H9 (cell line): Measurements from ENCODE around the gene RIMBP2. TPM values are rescaled to one million over a fixed set of nuclear protein-coding genes. Genes with fewer than 3 reads are reported as not detected.

Experiments used
- DNase-seq: peaks from one replicate; pipeline ENCODE4 v3.0.0-alpha.2; 2017
- H2AFZ ChIP-seq: one replicate; pipeline ENCODE4 v1.6.1; 2013; ENCODE audit warnings: mild to moderate bottlenecking, low read length, control low read depth, moderate library complexity
- H2AK5ac ChIP-seq: 2 replicates; pipeline ENCODE4 v1.6.1; 2013; ENCODE audit warnings: low read length, control low read depth, mixed read lengths; ENCODE audit not compliant: insufficient read length
- H2BK120ac ChIP-seq: one replicate; pipeline ENCODE4 v1.6.1; 2013; ENCODE audit warnings: low read depth, mild to moderate bottlenecking, low read length, control low read depth, inconsistent platforms; ENCODE audit not compliant: poor library complexity, severe bottlenecking
- H2BK12ac ChIP-seq: 2 replicates; pipeline ENCODE4 v1.6.1; 2013; ENCODE audit warnings: low read length, control low read depth, mixed read lengths, low read depth; ENCODE audit not compliant: insufficient read length
- H2BK15ac ChIP-seq: 2 replicates; pipeline ENCODE4 v1.6.1; 2013; ENCODE audit warnings: low read depth, low read length, control low read depth
- H2BK20ac ChIP-seq: one replicate; pipeline ENCODE4 v1.6.1; 2013; ENCODE audit warnings: low read depth, mild to moderate bottlenecking, low read length, control low read depth, inconsistent platforms; ENCODE audit not compliant: poor library complexity, severe bottlenecking
- H2BK5ac ChIP-seq: 2 replicates; pipeline ENCODE4 v1.6.1; 2013; ENCODE audit warnings: low read length, control low read depth, mixed read lengths; ENCODE audit not compliant: insufficient read length
- H3K14ac ChIP-seq: 2 replicates; pipeline ENCODE4 v1.6.1; 2013; ENCODE audit warnings: low read length, control low read depth; ENCODE audit not compliant: insufficient read depth
- H3K18ac ChIP-seq: 2 replicates; pipeline ENCODE4 v1.6.1; 2013; ENCODE audit warnings: low read depth, mild to moderate bottlenecking, mixed read lengths, low read length, control low read depth; ENCODE audit not compliant: insufficient read length
- H3K23ac ChIP-seq: 2 replicates; pipeline ENCODE4 v1.6.1; 2013; ENCODE audit warnings: low read length, control low read depth, mixed read lengths, low read depth; ENCODE audit not compliant: insufficient read length
- H3K23me2 ChIP-seq: 2 replicates; pipeline ENCODE4 v1.6.1; 2013; ENCODE audit warnings: low read depth, mild to moderate bottlenecking, mixed read lengths, low read length, control low read depth; ENCODE audit not compliant: insufficient read length, poor library complexity, severe bottlenecking
- H3K27ac ChIP-seq: 2 replicates; pipeline ENCODE4 v1.5.1; 2013; ENCODE audit warnings: low read length, control low read depth, mixed read lengths, low read depth; ENCODE audit not compliant: insufficient read length
- H3K27me3 ChIP-seq: 2 replicates; pipeline ENCODE4 v1.6.1; 2013; ENCODE audit warnings: low read length, control low read depth, inconsistent platforms; ENCODE audit not compliant: insufficient read depth
- H3K4ac ChIP-seq: 2 replicates; pipeline ENCODE4 v1.6.1; 2013; ENCODE audit warnings: low read depth, mild to moderate bottlenecking, control low read depth, inconsistent platforms, low read length, moderate library complexity
- H3K4me1 ChIP-seq: 2 replicates; pipeline ENCODE4 v1.6.1; 2013; ENCODE audit warnings: low read length, control low read depth, inconsistent platforms; ENCODE audit not compliant: insufficient read depth
- H3K4me2 ChIP-seq: 2 replicates; pipeline ENCODE4 v1.6.1; 2013; ENCODE audit warnings: low read length, control low read depth, mixed read lengths; ENCODE audit not compliant: insufficient read length, insufficient read depth
- H3K56ac ChIP-seq: 2 replicates; pipeline ENCODE4 v1.6.1; 2013; ENCODE audit warnings: low read depth, mild to moderate bottlenecking, mixed read lengths, low read length, control low read depth; ENCODE audit not compliant: insufficient read length
- H3K79me1 ChIP-seq: 2 replicates; pipeline ENCODE4 v1.6.1; 2013; ENCODE audit warnings: low read depth, mild to moderate bottlenecking, moderate library complexity, low read length, control low read depth, inconsistent platforms; ENCODE audit not compliant: insufficient read depth, poor library complexity, severe bottlenecking
- H3K79me2 ChIP-seq: 2 replicates; pipeline ENCODE4 v1.6.1; 2013; ENCODE audit warnings: low read length, control low read depth, inconsistent platforms; ENCODE audit not compliant: insufficient read depth
- H3K9ac ChIP-seq: 2 replicates; pipeline ENCODE4 v1.6.1; 2013; ENCODE audit warnings: low read length, control low read depth, mixed read lengths; ENCODE audit not compliant: insufficient read length; ENCODE audit errors: extremely low read depth
- H3K9me3 ChIP-seq: one replicate; pipeline ENCODE4 v1.6.1; 2013; ENCODE audit warnings: low read depth, low read length, inconsistent platforms; ENCODE audit not compliant: control insufficient read depth
- H3T11ph ChIP-seq: one replicate; pipeline ENCODE4 v1.6.1; 2013; ENCODE audit warnings: mild to moderate bottlenecking, low read length, control low read depth, inconsistent platforms
- H4K20me1 ChIP-seq: one replicate; pipeline ENCODE4 v1.6.1; 2013; ENCODE audit not compliant: control insufficient read depth, insufficient read length, insufficient read depth
- H4K5ac ChIP-seq: 2 replicates; pipeline ENCODE4 v1.6.1; 2013; ENCODE audit warnings: low read depth, mild to moderate bottlenecking, mixed read lengths, low read length, control low read depth; ENCODE audit not compliant: insufficient read length
- H4K8ac ChIP-seq: replicated peaks from 2 replicates; pipeline ENCODE4 v1.6.1; 2013; ENCODE audit warnings: low read length, control low read depth, mixed read lengths, low read depth; ENCODE audit not compliant: insufficient read length
- H4K91ac ChIP-seq: 2 replicates; pipeline ENCODE4 v1.6.1; 2013; ENCODE audit warnings: low read depth, mild to moderate bottlenecking, moderate library complexity, mixed read lengths, low read length, control low read depth; ENCODE audit not compliant: insufficient read length
- H3K27ac Mint-ChIP-seq, 3 experiments: 2 replicates in 2 of 3; 3 replicates in 1 of 3; pipeline ENCODE4 v1.8.0; 2020 to 2021; ENCODE audit warnings: mixed read lengths in 3 of 3, mild to moderate bottlenecking in 1 of 3, moderate library complexity in 1 of 3
- H3K27me3 Mint-ChIP-seq: 2 replicates; pipeline ENCODE4 v1.8.0; 2021; ENCODE audit warnings: low read depth, mild to moderate bottlenecking, moderate library complexity, mixed read lengths
- H3K36me3 Mint-ChIP-seq, 3 experiments: 2 replicates in 2 of 3; 3 replicates in 1 of 3; pipeline ENCODE4 v1.8.0; 2020 to 2021; ENCODE audit warnings: low read depth in 3 of 3, mixed read lengths in 3 of 3; ENCODE audit not compliant: insufficient read depth in 1 of 3
- H3K4me1 Mint-ChIP-seq, 2 experiments: 2 replicates each; pipeline ENCODE4 v1.8.0; 2020; ENCODE audit warnings: mixed read lengths in 2 of 2
- H3K4me3 Mint-ChIP-seq, 2 experiments: 2 replicates in 1 of 2; 3 replicates in 1 of 2; pipeline ENCODE4 v1.8.0; 2020 to 2021; ENCODE audit warnings: mild to moderate bottlenecking in 2 of 2, mixed read lengths in 2 of 2, moderate library complexity in 1 of 2
- H3K9me3 Mint-ChIP-seq, 2 experiments: 2 replicates in 1 of 2; 3 replicates in 1 of 2; pipeline ENCODE4 v1.8.0; 2020; ENCODE audit warnings: mild to moderate bottlenecking in 2 of 2, mixed read lengths in 2 of 2, moderate library complexity in 1 of 2
- WGBS: extraction: QIAGEN DNeasy Blood & Tissue Kit; methylation state at CpG from one replicate; pipeline ENCODE4 v1.1.7; 2013; ENCODE audit warnings: missing lambda C conversion rate, low lambda C conversion rate, mixed read lengths; ENCODE audit not compliant: insufficient read length; ENCODE audit errors: extremely low coverage; 5-methylcytosine and 5-hydroxymethylcytosine counted together
- total RNA-seq: library from RNA; stranded (reverse); gene quantifications from 2 replicates; pipeline ENCODE4 v1.2.1, GENCODE V29; 2021
- TF ChIP-seq, protein P1 (sequence below): fragments of 200-600 bp; sonication (generic); conservative IDR thresholded peaks from 3 replicates; pipeline ENCODE4 v1.8.0; 2021; ENCODE audit warnings: antibody characterized with exemption, mild to moderate bottlenecking

The RIMBP2 gene
- total RNA-seq, 1 experiment from 2014 or later = 0.70 TPM

DNA sequence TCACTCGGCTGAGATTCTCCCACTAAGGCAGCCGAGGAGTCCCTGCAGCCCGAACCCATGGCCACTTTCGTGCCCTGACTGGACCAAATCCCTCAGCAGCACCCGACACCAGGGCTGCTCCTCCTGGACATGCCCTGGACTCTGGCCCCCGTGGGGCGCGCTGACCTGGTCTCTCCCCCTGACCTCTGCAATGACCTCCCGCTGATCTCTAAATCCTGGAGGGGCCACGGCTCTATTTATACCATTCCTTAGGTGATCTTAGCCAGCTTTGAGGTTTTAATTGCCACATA, 230.0 kb downstream of the RIMBP2 start:
- TF ChIP-seq, protein P1, sequence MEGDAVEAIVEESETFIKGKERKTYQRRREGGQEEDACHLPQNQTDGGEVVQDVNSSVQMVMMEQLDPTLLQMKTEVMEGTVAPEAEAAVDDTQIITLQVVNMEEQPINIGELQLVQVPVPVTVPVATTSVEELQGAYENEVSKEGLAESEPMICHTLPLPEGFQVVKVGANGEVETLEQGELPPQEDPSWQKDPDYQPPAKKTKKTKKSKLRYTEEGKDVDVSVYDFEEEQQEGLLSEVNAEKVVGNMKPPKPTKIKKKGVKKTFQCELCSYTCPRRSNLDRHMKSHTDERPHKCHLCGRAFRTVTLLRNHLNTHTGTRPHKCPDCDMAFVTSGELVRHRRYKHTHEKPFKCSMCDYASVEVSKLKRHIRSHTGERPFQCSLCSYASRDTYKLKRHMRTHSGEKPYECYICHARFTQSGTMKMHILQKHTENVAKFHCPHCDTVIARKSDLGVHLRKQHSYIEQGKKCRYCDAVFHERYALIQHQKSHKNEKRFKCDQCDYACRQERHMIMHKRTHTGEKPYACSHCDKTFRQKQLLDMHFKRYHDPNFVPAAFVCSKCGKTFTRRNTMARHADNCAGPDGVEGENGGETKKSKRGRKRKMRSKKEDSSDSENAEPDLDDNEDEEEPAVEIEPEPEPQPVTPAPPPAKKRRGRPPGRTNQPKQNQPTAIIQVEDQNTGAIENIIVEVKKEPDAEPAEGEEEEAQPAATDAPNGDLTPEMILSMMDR = no peak
- Mint-ChIP-seq H3K36me3 (no peaks in the 10 kb centered on the region; a peak in 2 of 7 replicates), H3K27ac (no peak overlapping the region), H3K27me3 (peaks cover 28% of the 10 kb centered on the region), H3K4me3 (no peak overlapping the region), H3K9me3 (peaks cover 0 to 6% of the 10 kb centered on the region in 2 experiments; a peak in 3 of 5 replicates), H3K4me1 (peaks cover 13 to 15% of the 10 kb centered on the region in 2 experiments)
- H4K8ac ChIP-seq = no peak overlapping the region
- WGBS = no CpG with 5 or more reads among the region's 10 CpGs
- H3K4me2 ChIP-seq = no peak overlapping the region
- H3K79me1 ChIP-seq = no peaks in the 10 kb centered on the region
- no peak overlapping the region for H2BK5ac ChIP-seq
- no peak overlapping the region for H3K4ac ChIP-seq
- H3K9me3 ChIP-seq = no peaks in the 10 kb centered on the region
- no peaks in the 10 kb centered on the region for H3K23me2 ChIP-seq
- no peak overlapping the region for H3K27ac ChIP-seq
- H3K18ac ChIP-seq = no peak overlapping the region
- H2BK120ac ChIP-seq = no peak overlapping the region
- no peak overlapping the region for H2AK5ac ChIP-seq
- H3K9ac ChIP-seq = no peak overlapping the region
- no peak for DNase-seq
- H3K56ac ChIP-seq = no peak overlapping the region
- H3K23ac ChIP-seq = no peak overlapping the region
- no peaks in the 10 kb centered on the region for H3K27me3 ChIP-seq
- no peak overlapping the region for H4K5ac ChIP-seq
- no peak overlapping the region for H4K91ac ChIP-seq
- H3K14ac ChIP-seq = no peak overlapping the region; the same call in 1 of the 2 replicates
- no peak overlapping the region for H2BK15ac ChIP-seq
- H2BK20ac ChIP-seq = no peak overlapping the region
- H2AFZ ChIP-seq = no peak overlapping the region
- H4K20me1 ChIP-seq = no peaks in the 10 kb centered on the region
- H2BK12ac ChIP-seq = no peak overlapping the region
- no peaks in the 10 kb centered on the region; the same call in 1 of the 2 replicates for H3K4me1 ChIP-seq
- H3T11ph ChIP-seq = no peak overlapping the region
- no peaks in the 10 kb centered on the region for H3K79me2 ChIP-seq
